Peyer's patch (tissue), 4 donors: ENCODE data around the gene SLC5A9. TPM values are rescaled to one million over a fixed set of nuclear protein-coding genes. Genes with fewer than 3 reads are reported as not detected.
A peak's percentile ranks its signal among the peaks of the same experiment; 100 is the strongest.
"Not testable (repeated sequence)": the region's sequence is repeated elsewhere in the genome, so short reads cannot be mapped to it uniquely, and the experiment has no call there.

ENCODE experiments used
- DNase-seq, 3 donors: peaks; one replicate each; pipeline ENCODE4 v3.0.0-alpha.2; 2017 to 2019
- H3K27ac ChIP-seq, 4 donors: fragments of 200-600 bp; sonication (generic); one replicate each; pipeline ENCODE4 v1.5.1; 2016 to 2019
- H3K27me3 ChIP-seq, 2 donors: fragments of 200-600 bp; sonication (generic); one replicate each; pipeline ENCODE4 v1.5.1; 2019
- H3K36me3 ChIP-seq, 3 donors: fragments of 200-600 bp; sonication (generic); one replicate each; pipeline ENCODE4 v1.5.1; 2016 to 2019
- H3K4me1 ChIP-seq, 4 donors: fragments of 200-600 bp; sonication (generic); one replicate each; pipeline ENCODE4 v1.5.1; 2016 to 2019
- H3K4me3 ChIP-seq, 4 donors: fragments of 200-600 bp; sonication (generic); 1 replicate in 3 of 4; 2 replicates in 1 of 4; pipeline ENCODE4 v1.5.1; 2016 to 2019; ENCODE audit warnings: mild to moderate bottlenecking in 1 of 4
- H3K9me3 ChIP-seq, 4 donors: fragments of 200-600 bp; sonication (generic); one replicate each; pipeline ENCODE4 v1.5.1; 2016 to 2019; ENCODE audit warnings: mild to moderate bottlenecking in 1 of 4
- CTCF ChIP-seq, 6 experiments: fragments of 450-650 bp in 4 of 6; fragments of 200-600 bp in 2 of 6; sonication (generic) in 1 of 6; IDR thresholded peaks; one replicate each; pipeline ENCODE4 v1.5.1; 2017 to 2019; ENCODE audit warnings: antibody characterized with exemption in 6 of 6, mild to moderate bottlenecking in 3 of 6, moderate library complexity in 1 of 6
- POLR2A ChIP-seq, 2 donors: fragments of 450-650 bp; IDR thresholded peaks; one replicate each; pipeline ENCODE4 v1.5.1; 2017; ENCODE audit warnings: antibody characterized with exemption in 2 of 2, mild to moderate bottlenecking in 2 of 2, moderate library complexity in 2 of 2
- total RNA-seq, 4 donors: library from RNA; depleted of rRNA; stranded (reverse); fragments of >200 nt; gene quantifications; one replicate each; pipeline ENCODE4 v1.1.0, GENCODE V29; 2016

Gene SLC5A9
- total RNA-seq, 4 donors from 2014 or later: 8.3 to 272 (median 210) TPM

- no peak overlapping the region for H3K4me3 ChIP-seq
- H3K27me3 ChIP-seq: no peaks in the 10 kb centered on the region
- H3K27ac ChIP-seq: no peak overlapping the region
- H3K36me3 ChIP-seq: no peaks in the 10 kb centered on the region
- H3K9me3 ChIP-seq: no peaks in the 10 kb centered on the region
- DNase-seq: no peak
- no peaks in the 10 kb centered on the region for H3K4me1 ChIP-seq
- no peak for TF ChIP-seq CTCF (IDR thresholded peaks at IDR 0.05)
- no peak for TF ChIP-seq POLR2A (IDR thresholded peaks at IDR 0.05)
These were observed 44.1 kb downstream of the SLC5A9 start for GRCh38 chr1:48266576-48266975.

GRCh38 chr1:48277437-48277836, 54.9 kb downstream of the SLC5A9 start:
- not testable (repeated sequence) for H3K4me1 ChIP-seq, H3K27ac ChIP-seq, DNase-seq, H3K36me3 ChIP-seq, H3K9me3 ChIP-seq, H3K27me3 ChIP-seq, H3K4me3 ChIP-seq

- not testable (repeated sequence) for DNase-seq, H3K36me3 ChIP-seq, H3K27me3 ChIP-seq, H3K4me3 ChIP-seq, H3K27ac ChIP-seq, H3K9me3 ChIP-seq, H3K4me1 ChIP-seq
These were observed 59.8 kb downstream of the SLC5A9 start for GRCh38 chr1:48282329-48282728.

GRCh38 chr1:48284696-48285420, 62.3 kb downstream of the SLC5A9 start:
- not testable (repeated sequence) for H3K36me3 ChIP-seq, H3K4me1 ChIP-seq, H3K27me3 ChIP-seq, H3K9me3 ChIP-seq, H3K27ac ChIP-seq, DNase-seq, H3K4me3 ChIP-seq

- Histone ChIP-seq H3K4me3 (no peak overlapping the region), H3K27ac (no peak overlapping the region), H3K9me3 (no peaks in the 10 kb centered on the region), H3K4me1 (no peaks in the 10 kb centered on the region), H3K36me3 (no peaks in the 10 kb centered on the region), H3K27me3 (no peaks in the 10 kb centered on the region)
- DNase-seq: peak in 1 of 3 donors; percentile 43
- TF ChIP-seq POLR2A (IDR thresholded peaks at IDR 0.05): no peak
- no peak for TF ChIP-seq CTCF (IDR thresholded peaks at IDR 0.05)
These were observed 63.0 kb downstream of the SLC5A9 start for GRCh38 chr1:48285525-48285924.

GRCh38 chr1:48291421-48291820, 68.9 kb downstream of the SLC5A9 start:
- Histone ChIP-seq H3K9me3 (no peaks in the 10 kb centered on the region), H3K4me1 (no peaks in the 10 kb centered on the region), H3K36me3 (no peaks in the 10 kb centered on the region), H3K27ac (no peak overlapping the region), H3K27me3 (no peaks in the 10 kb centered on the region), H3K4me3 (no peak overlapping the region)
- DNase-seq: peak in 1 of 3 donors; percentile 40
- TF ChIP-seq CTCF (IDR thresholded peaks at IDR 0.05): no peak
- TF ChIP-seq POLR2A (IDR thresholded peaks at IDR 0.05): no peak

- Histone ChIP-seq H3K36me3 (no peaks in the 10 kb centered on the region), H3K9me3 (no peaks in the 10 kb centered on the region), H3K4me1 (no peaks in the 10 kb centered on the region), H3K27me3 (no peaks in the 10 kb centered on the region), H3K4me3 (no peak overlapping the region), H3K27ac (no peak overlapping the region)
- DNase-seq: no peak
- TF ChIP-seq POLR2A (IDR thresholded peaks at IDR 0.05) (no peak), CTCF (IDR thresholded peaks at IDR 0.05) (no peak)
These were observed 70.2 kb downstream of the SLC5A9 start for GRCh38 chr1:48292706-48293105.

- H3K9me3 ChIP-seq, H3K4me3 ChIP-seq, H3K27me3 ChIP-seq, H3K27ac ChIP-seq, H3K4me1 ChIP-seq, H3K36me3 ChIP-seq, DNase-seq: not testable (repeated sequence)
These were observed 71.6 kb downstream of the SLC5A9 start for GRCh38 chr1:48294094-48294493.
